ENCODE results near the gene CNPY1.
"Not testable (repeated sequence)": the region's sequence is repeated elsewhere in the genome, so short reads cannot be mapped to it uniquely, and the experiment has no call there.

Gene CNPY1

DNA sequence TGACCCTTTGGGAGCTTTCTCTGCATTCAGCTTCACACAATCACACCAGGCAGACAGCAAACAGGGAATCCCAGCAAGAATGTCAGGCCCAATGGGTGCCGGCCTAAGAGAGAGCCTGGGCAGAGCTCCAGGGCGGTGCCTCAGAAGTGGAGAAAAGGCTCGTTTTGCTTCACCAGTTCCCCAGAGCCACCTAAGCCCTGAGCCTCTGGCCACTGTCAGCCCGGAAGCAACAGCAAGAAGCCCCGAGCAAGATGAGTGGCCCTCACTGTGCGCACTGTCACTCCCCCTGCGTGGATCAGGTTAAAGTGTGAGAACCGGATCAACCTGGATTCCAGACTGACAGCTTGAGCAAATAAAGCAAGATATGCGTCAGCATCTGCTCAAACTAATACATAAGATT lies 14.7 kb downstream of the CNPY1 start:
- DNase-seq = no peak

DNA sequence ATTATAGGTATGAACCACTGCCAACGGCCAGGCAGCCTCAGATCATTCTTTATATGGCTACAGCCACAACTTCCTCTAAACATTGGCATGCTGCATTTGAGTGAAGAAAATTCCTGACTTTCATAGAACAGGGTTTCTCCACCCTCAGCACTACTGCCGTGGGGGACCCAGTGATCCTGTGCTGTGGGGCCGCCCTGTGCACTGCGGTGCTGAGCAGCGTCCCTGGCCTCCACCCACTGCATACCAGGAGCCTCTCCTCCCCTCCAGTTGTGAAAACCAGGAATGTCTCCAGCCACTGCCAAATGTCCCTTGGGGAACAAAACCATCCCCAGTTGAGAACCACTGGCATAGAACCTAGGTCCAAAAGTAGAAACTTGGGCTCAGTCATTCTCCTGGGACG lies 15.8 kb downstream of the CNPY1 start:
- no peak for DNase-seq

DNA sequence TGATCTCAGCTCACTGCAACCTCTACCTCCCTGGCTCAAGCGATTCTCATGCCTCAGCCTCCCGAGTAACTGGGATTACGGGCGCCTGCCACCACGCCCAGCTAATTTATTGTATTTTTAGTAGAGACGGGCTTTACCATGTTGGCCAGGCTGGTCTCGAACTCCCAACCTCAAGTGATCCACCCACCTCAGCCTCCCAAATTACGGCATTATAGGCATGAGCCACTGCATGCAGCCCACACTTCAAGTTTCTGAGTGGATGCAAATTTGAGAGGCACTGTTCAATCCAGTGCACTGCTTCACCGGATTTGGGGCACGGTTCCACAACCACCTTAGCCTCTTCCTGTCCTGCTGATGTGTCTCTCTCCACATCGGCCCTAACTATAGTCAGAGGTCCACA lies 16.5 kb downstream of the CNPY1 start:
- DNase-seq = no peak

DNA sequence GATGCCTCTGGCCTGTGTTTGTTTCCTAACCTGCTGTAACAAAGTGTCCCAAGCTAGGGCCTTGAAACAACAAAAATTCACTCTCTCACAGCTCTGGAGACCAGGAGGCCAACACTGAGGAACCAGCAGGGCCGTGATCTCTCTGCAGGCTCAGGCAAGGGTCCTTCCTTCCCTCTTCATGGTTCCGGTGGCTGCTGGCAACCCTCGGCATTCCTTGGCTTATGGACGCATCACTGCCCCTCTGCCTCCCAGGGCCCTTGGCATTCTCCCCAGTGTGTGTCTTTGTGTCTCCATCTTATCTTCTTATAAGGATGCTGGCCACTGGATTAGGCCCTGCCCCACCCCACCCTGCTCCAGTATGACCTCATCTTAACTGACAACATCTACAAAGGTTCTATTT lies 17.0 kb downstream of the CNPY1 start:
- no peak for DNase-seq

DNA sequence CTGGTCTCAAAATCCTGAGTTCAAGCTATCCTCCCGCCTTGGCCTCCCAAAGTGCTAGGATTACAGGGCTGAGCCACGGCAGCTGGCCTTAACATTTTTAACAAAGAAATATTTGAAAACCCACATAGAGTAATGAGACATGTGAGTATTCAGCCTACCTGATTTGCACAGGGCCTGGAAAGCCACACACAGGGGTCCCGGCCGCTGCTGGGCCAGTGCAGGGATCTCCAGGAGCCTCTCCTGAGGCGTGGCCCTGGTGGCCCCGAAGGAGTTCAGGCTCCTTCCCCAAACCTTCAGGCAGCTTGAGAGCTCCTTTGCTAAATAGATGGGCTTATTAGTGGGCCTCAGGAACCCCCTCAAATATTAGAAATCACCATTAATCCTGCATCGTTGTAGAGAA lies 18.7 kb downstream of the CNPY1 start:
- DNase-seq = no peak

DNA sequence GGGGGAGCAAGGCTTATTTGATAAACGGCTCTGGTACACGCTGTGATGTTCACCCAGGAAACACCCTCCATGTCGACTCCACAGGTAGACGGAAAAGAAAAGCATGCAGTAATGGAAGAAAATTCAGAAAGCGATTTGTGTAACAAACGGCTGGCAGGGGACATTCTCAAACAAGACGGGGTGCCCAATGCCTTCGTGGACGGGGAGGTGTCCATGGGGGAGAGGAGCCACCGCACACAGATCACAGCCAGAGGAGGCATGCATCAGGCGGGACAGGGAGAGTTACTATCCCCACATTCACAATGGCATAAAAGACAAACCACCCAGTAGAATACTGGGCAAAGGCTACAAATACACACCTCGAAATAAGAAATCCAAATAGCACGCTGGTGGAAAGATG lies 20.1 kb downstream of the CNPY1 start:
- DNase-seq = no peak

DNA sequence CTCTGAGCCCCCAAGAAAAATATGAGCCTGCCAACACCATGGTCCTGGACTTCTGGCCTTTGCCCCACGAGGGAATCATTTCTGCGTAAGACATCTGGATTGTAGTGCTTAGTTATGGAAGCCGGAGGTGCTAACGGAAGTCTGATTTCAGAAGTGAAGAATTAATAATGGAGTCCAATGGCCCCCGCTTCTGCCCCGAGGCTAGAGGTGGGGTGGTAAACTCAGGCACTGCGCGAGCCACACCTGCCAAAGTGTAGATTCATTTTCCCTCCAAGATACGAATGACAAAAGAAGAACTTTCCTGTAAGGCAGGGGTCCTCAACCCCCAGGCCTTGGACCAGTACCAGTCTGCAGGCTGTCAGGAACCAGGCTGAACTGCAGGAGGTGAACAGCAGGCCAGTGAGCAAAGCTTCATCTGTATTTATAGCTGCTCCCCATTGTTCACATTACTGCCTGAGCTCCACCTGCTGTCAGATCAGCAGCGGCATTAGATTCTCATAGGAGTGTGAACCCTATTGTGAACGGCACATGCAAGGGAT lies 22.3 kb downstream of the CNPY1 start:
- DNase-seq = no peak

DNA sequence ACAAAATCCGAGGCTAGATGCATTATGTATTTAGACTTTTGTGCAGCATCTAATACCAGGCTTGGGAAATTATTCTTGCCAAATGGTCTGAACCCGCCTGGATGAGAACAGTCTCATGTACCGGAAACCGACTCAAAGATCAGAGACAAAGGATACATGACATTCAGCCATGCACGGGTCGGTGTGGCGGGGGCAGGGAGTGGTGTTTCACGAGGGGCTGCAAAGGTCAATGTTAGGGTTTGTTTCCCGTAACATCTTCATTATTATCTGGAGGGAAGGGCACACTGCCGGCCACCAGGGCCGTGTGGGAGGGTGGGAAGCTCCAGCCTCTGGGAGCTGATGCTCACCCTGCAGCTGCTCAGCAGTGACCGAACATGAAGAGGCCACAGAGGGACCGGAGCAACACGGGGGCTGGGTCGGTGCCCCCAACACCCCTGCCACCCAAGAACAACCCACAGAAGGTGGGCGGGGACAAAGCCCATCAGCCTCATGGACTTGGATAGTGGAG lies 23.1 kb downstream of the CNPY1 start:
- no peak for DNase-seq

DNA sequence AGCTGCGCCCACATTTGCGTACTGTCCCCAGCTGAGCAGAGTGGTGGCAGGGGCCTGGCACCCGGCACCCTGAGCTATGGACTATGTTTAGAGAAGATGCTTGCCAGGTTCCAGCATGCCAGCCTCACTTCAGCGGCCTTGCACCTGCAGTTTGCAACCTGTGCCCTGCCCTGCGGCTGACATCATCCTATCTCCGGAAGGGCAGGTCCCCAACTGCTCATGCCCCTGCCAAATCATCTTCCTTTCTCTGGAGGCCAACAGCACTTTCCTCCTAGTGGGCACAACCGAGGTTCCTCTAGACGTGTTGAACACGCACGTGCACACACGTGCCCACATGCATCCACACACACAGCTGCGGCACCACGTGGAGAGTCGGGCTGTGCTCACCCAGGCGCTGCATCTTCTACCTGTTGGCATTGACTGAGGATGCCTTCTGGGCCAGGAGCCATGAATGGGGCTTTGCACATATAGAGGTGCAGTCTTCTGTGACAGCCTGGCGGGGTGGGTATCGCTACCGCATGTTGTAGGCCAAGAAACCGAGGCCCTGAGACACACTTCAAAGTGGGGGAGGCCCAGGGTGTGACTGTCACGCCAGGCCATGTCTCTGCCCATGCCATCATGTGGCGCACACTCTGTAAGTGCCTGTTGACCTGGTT lies 24.5 kb downstream of the CNPY1 start:
- no peak for DNase-seq

DNA sequence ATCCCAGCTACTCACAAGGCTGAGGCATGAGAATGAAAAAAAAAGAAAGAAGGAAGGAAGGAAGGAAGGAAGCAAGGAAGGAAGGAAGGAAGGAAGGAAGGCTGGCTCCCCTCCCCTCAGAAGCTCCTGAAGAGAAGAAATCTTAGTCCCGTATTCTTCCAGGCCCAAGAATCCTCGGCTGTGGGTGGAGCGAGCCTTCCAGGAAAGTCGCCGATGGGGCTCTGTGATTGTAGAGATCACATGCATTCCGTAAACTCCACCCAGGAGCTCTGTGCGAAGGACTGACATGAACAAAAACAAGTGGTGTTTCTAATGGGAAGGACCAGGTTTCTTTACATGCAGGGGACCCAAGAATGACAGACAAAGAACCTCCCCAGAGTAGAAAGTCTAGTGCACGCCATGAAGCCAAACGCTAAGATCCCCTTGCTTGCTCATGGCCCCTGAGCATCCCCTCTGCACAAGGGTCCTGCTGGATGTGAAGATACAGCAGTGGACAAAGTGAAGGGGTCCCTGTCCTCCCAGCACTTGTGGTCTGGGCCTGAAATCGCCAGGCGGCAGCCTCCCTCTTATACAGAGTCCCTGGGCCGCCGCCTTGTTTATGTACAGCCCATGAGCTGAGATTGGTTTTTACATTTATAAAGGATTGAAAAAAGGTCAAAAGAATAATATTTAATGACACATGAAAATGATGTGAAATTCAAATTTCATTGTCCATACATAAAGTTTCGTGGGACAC lies 25.2 kb downstream of the CNPY1 start:
- no peak for DNase-seq

DNA sequence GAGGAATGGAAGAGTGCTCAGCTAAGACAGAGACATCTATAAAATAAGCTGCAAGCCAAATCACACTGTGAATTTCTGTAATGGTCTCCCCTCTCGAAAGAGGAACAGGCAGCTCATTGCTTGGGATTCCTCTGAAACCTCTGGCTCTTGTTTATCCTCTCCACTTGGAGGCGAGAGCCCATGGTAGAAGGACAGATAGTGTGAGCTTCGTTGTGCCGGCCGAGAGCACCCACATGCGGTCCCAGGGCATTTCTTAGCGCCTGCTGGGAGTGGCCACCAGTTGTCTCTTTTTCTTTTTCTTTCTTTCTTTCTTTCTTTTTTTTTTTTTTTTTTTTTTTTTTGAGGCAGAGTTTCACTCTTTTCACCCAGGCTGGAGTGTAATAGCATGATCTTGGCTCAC lies 26.2 kb downstream of the CNPY1 start:
- DNase-seq = no peak

DNA sequence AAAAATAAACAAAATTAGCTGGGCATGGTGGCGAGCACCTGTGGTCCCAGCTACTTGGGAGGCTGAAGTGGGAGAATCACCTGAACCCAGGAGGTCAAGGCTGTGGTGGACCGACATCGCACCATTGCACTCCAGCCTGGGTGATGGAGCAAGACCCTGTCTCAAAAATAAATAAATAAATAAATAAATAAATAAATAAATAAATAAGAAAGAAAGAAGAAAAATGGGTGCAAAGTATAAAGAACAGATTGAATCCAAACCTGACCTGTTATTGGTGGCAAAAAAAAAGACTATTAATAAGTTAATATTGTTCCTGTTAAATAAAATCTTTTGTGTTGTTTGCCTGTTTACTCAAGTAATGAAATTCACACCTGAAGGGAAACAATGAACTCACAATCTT lies 27.0 kb downstream of the CNPY1 start:
- DNase-seq = not testable (repeated sequence)

DNA sequence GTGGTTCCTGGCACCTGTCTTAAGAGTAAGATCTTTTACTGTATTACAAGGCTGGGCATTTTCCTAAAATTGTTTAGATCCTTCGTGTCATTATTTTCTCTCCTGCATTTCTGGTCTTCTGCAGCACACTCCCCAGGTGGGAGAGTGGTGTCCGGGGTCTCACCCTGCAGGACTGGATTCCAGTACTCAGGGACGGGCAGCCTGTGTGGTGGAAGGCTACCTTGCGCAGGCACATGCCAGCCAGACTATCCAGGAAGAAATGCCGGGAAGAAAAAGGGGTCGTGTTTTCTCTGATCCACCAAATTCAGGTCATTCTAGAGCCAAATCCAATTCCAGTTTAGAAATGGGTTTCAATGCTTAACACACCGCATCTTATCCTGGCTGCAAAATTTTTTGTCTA lies 27.7 kb downstream of the CNPY1 start:
- no peak for DNase-seq

DNA sequence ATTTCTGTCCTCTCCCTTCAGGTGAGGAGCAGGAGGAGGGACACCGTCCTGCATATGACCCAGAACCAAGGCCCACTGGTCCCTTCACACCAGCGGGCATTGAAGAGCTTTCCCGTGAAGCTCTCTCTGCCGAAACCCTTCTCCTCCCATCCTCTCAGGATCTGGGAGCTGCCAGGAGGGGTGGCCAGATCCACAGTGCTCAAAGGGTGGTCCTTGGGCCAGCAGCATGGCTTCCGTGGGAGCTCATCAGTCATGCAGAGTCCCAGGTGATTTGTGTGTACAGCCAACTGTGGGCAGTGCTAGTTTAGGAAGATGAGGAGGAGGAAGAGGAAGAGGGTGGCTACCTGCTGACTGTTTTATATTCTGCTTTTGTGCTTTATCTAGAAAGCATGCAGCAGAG lies 28.4 kb downstream of the CNPY1 start:
- no peak for DNase-seq

DNA sequence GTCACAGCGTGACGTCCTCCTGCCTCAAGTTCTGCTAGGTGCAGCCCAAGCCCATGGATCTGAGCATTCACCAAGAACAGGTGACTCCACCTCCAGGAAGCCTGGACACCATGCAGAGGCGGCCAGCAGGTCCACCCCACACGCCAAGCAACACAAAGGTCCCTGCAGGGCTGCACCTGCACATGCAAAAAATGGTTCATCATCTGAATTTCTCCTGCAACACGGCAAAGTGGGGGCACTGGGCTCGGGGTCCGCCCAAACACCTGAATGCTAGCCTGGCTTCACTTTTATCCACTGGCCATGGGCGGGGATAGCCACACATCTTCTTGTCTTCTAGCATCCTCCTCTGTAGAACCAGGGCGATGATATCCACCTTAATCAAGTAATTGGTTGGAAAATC lies 28.9 kb downstream of the CNPY1 start:
- no peak for DNase-seq

DNA sequence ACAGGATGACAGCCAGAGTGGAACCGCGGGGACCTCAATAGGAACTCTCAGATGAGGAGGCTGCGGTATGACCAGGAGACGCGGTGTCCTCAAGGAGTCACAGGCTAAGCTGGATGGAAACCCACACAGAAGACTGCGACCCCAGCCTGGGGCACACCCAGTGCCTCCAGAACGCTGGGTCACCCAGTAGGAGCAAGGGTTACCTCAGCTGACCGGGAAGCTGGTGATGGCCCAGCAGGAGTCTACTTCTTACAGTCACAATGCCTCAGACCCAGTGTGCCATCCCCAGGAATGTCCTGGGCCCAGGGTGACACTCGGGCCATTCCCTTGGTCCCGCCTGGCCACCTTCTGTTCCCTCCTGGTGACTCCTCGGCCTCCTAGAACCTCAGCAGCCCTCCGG lies 29.9 kb downstream of the CNPY1 start:
- no peak for DNase-seq

DNA sequence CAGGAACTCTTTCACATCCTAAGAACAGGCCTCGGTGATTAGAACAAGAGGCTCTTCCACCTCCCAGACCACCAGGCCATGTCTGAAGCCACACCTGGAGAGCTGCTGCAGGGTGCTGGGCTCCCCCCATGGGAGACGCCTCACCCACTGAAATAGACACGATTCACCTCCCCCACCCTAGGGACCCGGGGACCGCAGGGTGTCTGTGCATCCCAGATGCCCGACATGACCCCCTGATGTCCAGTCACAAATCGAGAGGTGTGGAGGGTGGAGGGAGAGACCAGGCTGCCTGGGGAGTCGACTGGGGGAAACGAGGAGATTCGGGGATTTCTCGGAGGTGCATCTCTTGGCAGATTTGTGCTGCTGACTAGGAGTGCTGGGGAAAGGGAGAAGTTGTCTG lies 31.0 kb downstream of the CNPY1 start:
- DNase-seq = no peak

DNA sequence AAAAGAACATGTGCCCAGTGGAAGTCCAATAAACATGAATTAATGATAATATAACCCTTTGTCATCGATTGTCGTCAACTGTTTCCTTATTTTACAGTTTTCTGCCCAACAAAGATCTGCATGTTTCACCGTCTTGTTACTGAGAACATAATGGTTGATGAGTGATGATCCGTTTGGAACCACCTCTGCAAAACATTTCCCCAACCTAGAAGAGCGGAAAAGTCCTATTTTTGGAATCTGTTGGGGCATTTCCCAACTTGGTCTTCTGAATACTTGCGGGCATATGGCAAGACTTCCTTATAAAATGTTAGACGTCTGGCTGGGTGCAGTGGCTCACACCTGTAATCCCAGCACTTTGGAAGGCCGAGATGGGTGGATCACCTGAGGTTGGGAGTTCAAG lies 32.1 kb downstream of the CNPY1 start:
- DNase-seq = no peak

DNA sequence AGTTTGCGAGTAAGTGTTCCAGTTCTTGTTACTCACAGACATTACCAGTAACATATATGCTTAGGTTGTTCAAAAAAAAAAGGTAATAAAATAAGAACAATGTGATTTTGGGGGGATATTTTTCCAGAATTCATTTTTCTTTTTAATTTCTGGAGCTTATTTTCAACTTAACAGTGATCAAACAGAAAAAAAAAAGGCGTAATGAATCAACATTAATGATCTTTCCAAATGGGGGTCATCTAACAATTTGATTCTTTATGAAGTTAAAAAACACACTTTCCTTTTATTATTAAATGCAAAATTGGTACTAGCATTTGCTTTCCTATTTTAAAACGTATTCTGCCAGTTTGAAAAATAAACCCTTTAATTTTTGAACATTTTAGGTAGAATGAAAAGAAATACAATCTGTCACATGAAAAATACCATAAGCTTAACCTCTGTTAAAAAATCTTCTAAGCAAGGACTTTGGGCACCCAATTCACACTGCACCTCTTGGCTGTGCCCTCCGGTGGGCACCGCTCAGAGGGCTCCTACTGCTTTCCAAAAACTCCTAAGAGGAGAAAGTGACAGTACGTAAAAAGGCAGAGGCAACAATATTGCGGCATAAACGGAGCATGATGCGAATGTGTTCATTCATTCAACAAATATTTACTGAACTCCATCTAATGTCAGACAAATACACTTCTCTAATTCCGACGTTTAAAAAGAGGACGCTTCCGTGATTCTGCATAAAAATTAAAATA lies 32.6 kb downstream of the CNPY1 start:
- DNase-seq = no peak

DNA sequence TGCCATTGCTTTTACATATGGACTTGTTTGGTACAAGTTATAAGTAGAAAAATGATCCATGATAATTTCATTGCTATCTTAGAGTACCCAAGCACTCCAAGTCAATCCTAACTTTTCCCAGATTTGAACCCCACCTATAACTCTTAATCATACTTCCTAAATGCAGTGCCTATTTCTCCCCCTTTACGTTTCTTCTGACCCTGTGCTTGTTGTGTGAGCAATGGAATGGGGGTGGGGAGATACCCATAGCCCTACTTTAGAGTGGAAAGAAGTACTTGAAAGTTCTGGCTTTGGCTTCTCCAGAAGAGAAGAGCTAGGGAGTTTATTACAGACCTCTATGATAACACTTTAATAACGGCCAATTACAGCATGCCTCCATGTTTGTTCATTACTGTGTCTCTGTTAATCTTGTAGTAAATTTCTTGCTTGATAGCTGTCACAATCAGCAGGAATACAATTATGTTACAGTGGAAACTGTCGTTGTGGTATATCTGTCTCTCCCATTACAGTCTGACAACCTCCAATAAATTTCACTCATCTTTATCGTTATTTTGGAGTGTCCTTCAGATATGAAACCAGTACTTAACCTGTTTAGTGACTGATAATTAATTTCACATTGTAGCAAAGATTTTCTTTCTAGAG lies 34.0 kb downstream of the CNPY1 start:
- no peak for DNase-seq

DNA sequence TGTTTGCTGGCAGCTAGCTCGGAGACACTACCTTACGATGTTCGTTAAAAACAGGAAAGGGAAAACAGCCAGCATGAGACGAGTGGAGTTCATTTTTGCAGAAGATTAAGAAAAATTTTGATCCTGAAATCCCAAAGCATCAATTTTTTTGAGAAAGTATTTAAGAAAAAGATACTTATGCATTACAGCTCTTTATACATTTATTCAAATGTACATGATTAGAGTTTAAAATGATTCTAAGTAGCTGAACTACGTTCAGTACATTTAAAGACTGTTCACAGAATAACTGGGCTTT lies 34.7 kb downstream of the CNPY1 start:
- DNase-seq = no peak

DNA sequence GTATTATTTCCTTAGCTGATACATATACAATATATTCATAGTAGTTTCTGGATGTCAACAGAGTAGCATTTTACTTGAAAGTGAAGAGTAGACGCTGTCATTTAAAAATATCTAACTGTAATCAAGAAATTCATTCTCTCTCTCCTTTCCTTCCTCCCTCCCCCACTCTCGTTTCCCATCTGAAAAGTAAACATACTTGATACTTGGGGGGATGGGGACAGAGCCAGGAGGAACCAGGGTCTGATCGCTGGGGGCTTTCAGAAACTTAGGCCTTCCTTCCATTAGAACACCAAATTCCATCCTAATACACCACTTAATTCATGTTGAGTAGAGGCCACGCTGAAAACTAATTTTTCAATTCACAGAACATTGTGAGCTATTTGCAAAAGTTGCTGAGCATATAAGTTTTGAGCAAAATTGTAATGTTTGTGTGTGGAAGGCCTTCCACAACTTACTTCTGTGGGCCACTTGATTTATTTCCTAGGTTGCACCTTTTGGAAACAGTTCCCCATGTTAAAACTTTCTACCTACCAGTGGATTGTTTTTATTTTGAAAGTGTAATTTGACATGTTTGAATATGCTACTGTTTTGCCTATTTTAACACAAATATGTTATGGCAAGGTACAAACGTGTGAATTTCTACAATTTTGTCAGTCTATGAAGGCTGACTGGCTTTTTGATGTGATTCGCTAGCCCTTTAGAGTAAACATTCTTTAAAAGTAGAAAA lies 35.2 kb downstream of the CNPY1 start:
- DNase-seq = no peak

All from activated naive CD4-positive, alpha-beta T cell treated with anti-CD3 and anti-CD28 coated beads, Interleukin-2, amount 50 U/mL, for 16 hours (primary cell).